AG20443 (cell line): Measurements from ENCODE around the gene FAM163B.

ENCODE experiments used
- DNase-seq: peaks from one replicate; pipeline ENCODE4 v3.0.0; 2012; ENCODE audit warnings: low spot score, mixed read lengths

Gene FAM163B

GRCh38 chr9:133615606-133616188, 6.5 kb upstream of the FAM163B start:
- no peak for DNase-seq

DNA sequence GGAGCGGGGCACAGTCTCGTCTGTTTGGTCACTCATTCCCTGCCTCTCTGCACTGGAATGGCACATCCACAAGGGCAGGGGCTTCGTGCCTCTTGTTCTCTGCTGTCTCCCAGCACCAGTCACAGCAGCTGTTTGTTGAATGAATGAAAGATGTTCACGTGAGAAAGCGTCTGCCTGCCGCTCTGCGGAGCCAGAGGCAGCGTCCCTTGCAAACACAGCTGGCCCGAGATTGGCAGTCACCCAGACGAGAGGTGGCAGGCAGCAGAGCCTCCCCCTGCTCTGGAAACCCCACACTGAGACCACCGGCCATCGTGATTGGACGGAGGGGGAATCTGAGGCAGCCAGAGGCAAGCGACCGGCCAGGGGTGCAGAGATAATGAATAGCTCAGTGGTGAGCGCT, 6.0 kb upstream of the FAM163B start:
- DNase-seq = no peak

- no peak for DNase-seq
Observed at GRCh38 chr9:133614678-133615077, 5.5 kb upstream of the FAM163B start.

- DNase-seq = no peak
Observed at GRCh38 chr9:133614056-133614455, 4.9 kb upstream of the FAM163B start.

- DNase-seq = no peak
Observed at GRCh38 chr9:133613432-133613831, 4.2 kb upstream of the FAM163B start.

DNA sequence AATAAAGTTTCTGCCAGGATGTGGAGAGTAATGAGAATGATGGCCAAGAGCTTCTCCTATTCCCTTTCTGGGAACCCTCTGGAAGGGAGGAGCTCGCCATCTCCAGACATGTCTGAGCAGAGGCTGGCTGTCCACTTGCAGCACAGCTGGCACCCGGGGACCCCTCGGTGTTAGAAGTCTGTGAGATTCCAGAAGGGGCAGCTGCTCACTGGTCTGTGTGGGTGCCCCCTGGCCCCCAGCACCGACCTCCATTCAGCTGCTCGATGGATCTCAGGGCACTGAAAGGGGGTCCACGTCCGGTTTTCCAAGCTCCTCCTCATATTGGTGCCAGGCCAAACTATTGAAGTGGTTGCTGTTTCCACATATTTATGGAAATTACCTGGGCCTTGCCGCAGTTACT, 3.6 kb upstream of the FAM163B start:
- no peak for DNase-seq

GRCh38 chr9:133612051-133612450, 2.9 kb upstream of the FAM163B start:
- DNase-seq = no peak

DNA sequence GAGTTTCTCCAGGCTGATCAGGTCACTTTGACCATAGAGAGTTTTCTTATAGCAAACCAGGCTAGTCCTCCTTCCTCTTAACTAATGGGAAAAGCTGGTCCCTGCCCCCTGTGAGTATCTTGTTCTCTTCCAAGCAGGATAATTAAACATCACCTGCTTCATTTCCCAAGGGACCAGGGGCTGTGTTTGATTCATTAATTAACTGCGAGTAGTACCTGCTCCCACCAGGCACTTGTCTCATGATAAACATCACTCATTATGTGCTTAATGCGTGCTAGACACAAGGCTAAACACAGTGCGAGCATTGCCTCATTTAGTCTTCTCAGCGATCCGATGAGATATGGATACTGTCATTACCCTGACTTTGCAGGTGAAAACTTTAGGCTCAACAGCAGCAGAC, 1.7 kb upstream of the FAM163B start:
- DNase-seq = no peak

GRCh38 chr9:133608889-133609288, 300 bp downstream of the FAM163B start:
- DNase-seq = no peak

DNA sequence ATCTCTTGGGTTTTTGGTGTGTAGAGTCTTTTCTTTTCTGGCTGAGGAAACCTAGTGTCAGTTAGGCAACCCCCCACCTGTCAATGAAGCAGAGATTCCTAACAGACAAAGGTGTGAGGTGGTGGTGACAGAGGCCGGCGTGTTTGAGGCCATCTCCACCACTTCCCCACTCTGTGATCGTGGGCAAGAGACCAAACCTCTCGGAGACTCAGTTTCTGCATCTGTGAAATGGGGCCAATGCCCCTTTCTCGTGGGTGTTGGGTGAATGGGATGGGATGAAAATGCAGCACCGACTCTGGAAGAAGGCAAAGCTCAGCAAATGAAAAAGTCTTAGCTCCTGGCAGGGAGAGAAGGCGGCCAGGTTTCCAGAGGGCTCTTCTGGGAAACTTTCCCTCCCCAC, 807 bp downstream of the FAM163B start:
- DNase-seq = no peak

DNA sequence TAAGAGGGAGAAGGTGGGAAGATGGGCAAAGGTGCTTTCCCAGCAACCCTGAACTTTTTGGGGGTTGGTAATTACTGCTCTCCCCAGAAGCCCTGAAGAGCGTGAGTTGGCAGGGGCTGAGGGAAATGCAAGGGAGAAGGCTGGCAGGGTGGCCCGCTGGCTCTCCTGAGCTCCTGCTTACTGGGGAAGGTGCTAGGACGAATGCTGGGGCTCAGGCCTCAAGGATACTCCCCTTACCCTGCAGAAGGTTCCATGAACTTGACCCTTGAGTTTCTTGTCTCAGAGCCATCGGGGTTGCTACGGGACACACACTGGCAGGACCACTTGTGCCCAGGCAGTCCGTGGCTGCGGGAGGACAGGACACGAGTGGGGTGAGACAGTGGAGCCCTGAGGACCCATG, 1.2 kb downstream of the FAM163B start:
- DNase-seq = no peak

GRCh38 chr9:133607381-133607780, 1.8 kb downstream of the FAM163B start:
- no peak for DNase-seq

GRCh38 chr9:133606708-133607025, 2.5 kb downstream of the FAM163B start:
- no peak for DNase-seq

DNA sequence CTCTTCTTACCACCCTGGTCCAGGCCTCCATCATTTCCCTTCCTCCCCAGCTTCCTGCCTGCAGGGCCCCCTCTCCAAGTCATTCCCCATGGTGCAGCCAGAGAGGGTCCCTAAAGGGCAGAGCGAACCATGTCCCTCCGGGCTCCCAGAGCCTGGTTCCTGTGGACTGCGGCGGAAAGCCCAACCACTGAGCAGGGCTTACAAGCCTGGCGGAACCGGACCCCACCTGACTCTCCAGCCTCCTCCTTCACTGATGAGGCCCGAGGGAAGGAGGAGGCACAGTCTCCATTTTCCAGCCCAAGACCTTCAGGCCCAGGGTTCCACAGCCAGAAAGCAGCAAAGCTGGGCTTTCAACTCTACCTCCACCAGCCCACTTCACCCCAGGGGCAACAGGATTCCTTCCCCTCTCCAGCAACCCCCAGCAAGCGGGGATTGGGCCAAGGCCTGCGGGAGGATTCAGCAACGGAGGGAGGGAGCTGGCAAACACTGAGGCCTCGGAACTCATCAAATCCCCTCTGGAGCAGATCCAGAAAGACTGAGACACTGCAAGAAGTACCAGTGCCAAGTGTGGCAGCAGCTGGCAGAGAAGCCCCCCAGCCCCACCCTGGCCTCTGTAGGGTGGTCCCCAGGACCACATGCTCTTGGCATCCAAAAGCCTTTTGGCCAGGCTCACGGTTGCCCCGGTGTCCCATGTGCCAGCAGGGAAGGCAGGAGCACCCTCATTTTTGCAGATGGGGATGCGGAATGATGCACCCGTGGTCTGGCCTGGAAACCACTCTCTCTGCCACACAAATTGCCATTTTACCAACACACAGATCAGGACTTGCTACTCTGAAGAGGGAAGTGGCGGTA, 3.1 kb downstream of the FAM163B start:
- DNase-seq = no peak

- DNase-seq = no peak
Observed at GRCh38 chr9:133605446-133605845, 3.7 kb downstream of the FAM163B start.

DNA sequence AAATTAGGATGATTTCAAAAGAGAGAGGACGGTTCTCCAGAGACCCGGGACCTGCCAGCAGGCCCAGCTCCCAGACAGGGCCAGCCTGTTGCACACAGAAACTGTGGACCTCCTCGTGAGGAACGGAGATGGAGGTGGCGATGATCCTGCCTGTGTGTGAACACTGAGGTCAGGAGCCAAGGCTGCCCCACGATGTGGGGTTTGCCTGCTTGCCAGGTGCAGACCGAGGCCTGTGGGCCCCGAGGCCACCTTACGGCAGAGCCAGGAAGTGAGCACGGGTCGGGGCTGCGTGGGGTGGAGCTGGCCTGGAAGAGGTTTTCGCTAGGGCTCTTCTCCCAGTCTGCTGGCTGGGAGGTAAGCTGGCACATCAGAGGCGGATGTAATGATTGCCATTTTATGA, 4.3 kb downstream of the FAM163B start:
- no peak for DNase-seq

DNA sequence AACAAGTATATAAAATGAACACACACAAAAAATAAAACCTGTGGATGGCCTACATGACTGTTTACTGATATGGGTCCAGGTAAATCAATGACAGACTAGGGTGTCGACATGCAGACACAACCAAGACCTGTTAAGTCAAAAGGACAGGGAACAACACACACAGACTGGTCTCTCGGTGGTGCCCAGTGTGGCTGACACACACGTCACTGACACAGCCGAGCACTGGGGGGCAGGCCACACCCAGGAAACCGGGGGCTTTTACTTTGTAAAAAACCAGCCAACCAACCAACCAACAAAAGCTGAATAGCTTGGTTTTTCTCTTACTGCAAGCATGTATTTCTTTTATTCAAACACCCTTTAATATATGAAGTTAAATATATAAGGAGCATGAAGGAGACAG, 5.0 kb downstream of the FAM163B start:
- DNase-seq = no peak

- DNase-seq = no peak
Observed at GRCh38 chr9:133603135-133603927, 5.9 kb downstream of the FAM163B start.

- no peak for DNase-seq
Observed at GRCh38 chr9:133602277-133602676, 6.9 kb downstream of the FAM163B start.

DNA sequence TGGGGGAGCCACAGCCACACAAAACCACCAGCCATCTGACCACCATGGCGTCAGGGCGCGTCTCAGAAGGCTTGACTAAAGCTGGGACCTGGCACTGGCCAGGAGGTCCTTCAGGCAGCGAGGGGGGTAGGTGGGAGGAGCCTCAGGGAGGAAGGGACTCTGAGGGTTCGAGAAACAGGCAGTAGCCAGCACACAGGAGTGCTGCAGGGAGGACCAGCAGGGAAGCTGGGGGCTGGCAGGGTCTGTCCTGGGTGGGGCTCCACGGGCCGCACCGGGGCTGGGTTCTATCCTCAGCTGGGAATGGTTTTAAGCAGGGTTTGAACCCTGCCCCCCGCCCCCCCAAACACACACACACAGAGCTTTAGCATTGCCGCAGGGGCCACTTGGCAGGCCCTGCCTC, 7.4 kb downstream of the FAM163B start:
- no peak for DNase-seq

- DNase-seq = no peak
Observed at GRCh38 chr9:133600739-133601138, 8.4 kb downstream of the FAM163B start.

DNA sequence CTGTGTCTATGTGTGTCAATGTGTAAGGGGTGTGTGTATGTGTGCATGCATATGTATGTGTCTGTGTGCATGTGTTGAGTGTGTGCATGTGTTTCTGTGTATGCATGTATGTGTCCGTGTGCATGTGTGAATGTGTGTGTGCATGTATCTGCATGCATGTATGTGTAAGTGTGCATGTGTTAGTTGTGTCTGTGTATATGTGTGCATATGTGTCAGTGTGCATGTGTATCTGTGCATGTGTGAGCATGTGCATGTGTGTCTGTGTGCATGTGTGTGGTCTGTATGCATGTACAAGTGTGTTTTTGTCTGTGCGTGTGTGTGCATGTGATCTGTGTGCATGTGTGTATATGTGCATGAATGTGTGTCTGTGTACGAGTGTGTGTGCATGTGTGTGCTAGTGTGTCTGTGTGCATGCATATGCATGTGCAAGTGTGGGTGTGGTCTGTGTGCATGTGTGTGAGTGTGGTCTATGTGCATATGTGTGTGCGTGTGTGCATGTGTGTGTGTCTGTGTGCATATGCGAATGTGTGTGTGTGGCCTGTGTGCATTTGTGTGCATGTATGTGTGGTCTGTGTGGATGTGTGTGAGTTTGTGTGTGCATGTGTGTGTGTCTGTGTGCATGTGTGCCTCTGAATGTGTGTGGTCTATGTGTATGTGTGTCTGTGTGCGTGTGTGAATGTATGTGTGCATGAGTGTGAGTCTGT, 9.6 kb downstream of the FAM163B start:
- DNase-seq = no peak

DNA sequence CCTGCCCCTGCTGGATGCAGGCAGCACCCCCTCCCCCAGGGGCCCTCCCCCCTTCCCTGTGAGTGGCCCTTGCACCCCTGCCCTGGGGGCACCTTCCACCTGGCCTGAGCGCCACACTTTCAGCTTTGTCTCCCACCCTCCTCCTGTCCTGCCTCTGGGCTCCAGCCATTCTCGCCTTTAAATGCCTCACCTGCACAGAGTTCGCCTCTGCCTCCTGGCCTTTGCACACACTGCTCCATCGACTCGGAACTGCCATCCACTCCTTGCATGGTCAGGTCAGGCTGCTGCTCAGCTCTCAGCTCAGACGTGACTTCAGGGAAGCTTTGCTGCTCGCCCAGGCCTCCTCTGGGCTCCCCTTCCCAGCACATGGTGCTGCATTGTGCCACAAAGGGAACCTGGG, 10.2 kb downstream of the FAM163B start:
- no peak for DNase-seq
